Stimulated activated CD8-positive, alpha-beta memory T cell treated with anti-CD3 and anti-CD28 coated beads, Interleukin-4, amount 100 ng/mL, for 24 hours (primary cell): Measurements from ENCODE around the gene ZFPM1.

Experiments
- DNase-seq: peaks from one replicate; pipeline ENCODE4 v3.0.0-alpha.2; 2020; ENCODE audit warnings: low read depth

ZFPM1 gene

GRCh38 chr16:88417684-88418476 is 35.2 kb upstream of the ZFPM1 start:
- no peak for DNase-seq

GRCh38 chr16:88418869-88419268 is 34.2 kb upstream of the ZFPM1 start:
- no peak for DNase-seq

GRCh38 chr16:88419790-88420189 is 33.3 kb upstream of the ZFPM1 start:
- DNase-seq, result no peak

- DNase-seq, result no peak
Observed at GRCh38 chr16:88420496-88420895, 32.6 kb upstream of the ZFPM1 start.

GRCh38 chr16:88421301-88421700 is 31.8 kb upstream of the ZFPM1 start:
- DNase-seq, result no peak

- no peak for DNase-seq
Observed at GRCh38 chr16:88421871-88422433, 31.1 kb upstream of the ZFPM1 start.

GRCh38 chr16:88422733-88423447 is 30.2 kb upstream of the ZFPM1 start:
- no peak for DNase-seq

GRCh38 chr16:88423448-88423850 is 29.6 kb upstream of the ZFPM1 start:
- no peak for DNase-seq

GRCh38 chr16:88424587-88425235 is 28.4 kb upstream of the ZFPM1 start:
- DNase-seq, result no peak

- no peak for DNase-seq
Observed at GRCh38 chr16:88426018-88426417, 27.1 kb upstream of the ZFPM1 start.

- DNase-seq, result no peak
Observed at GRCh38 chr16:88427376-88427775, 25.7 kb upstream of the ZFPM1 start.

GRCh38 chr16:88428156-88428555 is 24.9 kb upstream of the ZFPM1 start:
- DNase-seq, result no peak

GRCh38 chr16:88428616-88429386 is 24.3 kb upstream of the ZFPM1 start:
- DNase-seq, result no peak

- no peak for DNase-seq
Observed at GRCh38 chr16:88429387-88430184, 23.5 kb upstream of the ZFPM1 start.

GRCh38 chr16:88430185-88430523 is 22.9 kb upstream of the ZFPM1 start:
- DNase-seq, result no peak

- DNase-seq, result peak; percentile 19
Observed at GRCh38 chr16:88430524-88431446, 22.3 kb upstream of the ZFPM1 start.

GRCh38 chr16:88431651-88432050 is 21.4 kb upstream of the ZFPM1 start:
- DNase-seq, result no peak

- DNase-seq, result no peak
Observed at GRCh38 chr16:88432174-88432573, 20.9 kb upstream of the ZFPM1 start.

GRCh38 chr16:88432753-88433152 is 20.3 kb upstream of the ZFPM1 start:
- DNase-seq, result no peak
